NCI-H1092 (cell line): ENCODE data around the gene ST7.
"Not testable (repeated sequence)": the region's sequence is repeated elsewhere in the genome, so short reads cannot be mapped to it uniquely, and the experiment has no call there.

Experiments
- DNase-seq: peaks from one replicate; lab custom pipeline; 2025; lab: John Stamatoyannopoulos, UW

The ST7 gene

GRCh38 chr7:117009705-117010361, 56.5 kb downstream of the ST7 start:
- no peak for DNase-seq

DNA sequence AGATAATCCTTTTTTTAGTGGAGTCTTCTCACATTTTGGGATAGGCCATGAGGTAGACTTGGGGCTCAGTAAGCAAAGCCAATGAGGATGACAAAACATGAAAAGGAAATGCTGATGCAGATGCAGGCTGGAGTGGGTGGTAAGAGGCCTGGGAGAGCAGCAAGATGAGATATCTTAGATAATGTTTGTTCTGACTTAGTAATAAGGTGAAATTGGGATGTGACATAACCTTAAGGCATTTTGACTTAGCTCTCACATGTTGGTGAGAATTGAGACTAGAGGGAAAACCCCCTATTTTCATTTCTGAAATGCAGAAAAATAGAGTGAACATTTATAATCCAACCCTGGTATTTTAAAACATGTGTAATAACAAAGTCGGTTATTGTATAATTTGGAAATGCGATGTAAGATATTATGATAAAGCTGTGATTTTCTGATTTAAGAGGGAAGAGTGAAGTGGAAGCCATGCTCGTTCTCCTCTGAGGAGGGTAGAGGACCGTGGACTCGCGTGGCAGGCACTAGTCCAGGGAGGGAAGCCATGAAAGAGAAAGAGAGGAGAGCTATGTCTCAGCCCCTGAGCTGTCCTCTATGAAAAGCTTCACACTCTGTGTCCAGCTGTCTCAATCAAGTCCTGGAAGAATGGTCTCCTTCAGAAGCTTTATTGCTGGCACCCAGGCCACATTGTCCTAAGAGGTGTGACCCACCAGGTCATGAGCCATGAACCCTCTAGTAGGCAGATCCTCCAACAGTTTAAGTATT, 57.3 kb downstream of the ST7 start:
- no peak for DNase-seq

DNA sequence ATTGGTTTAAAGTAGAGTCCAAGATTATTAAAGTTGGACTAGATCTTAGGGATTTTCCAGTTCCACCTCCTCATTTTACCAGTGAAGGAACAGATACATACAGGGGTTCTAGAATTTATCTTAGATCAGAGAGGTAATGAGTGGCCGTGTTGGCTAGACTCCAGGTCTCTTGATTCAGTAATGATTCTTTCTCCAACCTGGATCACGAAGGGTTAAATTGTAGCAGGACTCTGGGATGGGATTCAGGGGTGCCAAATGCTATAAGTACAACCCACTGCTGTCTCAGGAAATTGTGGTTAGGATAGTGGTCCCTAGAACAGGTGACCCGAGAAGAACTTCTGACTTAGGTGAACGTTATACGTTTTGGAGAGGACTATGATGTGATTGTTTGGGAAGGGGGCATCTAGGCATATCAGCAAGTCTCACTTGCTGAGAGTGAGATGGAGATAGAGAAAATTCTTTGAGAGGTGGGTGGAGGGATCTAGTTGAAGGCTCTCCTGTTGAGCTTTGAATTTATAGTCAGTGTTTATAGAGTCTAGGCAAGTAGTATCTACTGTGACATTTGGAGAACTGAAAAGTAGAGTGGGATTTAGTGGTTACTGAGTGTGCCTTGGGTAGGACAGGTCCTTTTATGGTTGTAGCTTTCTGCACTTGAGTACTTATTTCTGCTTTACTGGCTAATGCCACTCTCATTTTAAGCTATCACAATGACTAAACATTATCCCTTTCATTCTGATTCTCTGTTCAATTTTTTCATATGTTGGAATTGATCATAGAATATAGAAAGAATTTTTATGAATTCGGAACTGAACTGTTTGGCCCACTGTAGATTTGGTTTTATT, 58.3 kb downstream of the ST7 start:
- DNase-seq = no peak

GRCh38 chr7:117012284-117012683, 59.0 kb downstream of the ST7 start:
- DNase-seq = no peak

DNA sequence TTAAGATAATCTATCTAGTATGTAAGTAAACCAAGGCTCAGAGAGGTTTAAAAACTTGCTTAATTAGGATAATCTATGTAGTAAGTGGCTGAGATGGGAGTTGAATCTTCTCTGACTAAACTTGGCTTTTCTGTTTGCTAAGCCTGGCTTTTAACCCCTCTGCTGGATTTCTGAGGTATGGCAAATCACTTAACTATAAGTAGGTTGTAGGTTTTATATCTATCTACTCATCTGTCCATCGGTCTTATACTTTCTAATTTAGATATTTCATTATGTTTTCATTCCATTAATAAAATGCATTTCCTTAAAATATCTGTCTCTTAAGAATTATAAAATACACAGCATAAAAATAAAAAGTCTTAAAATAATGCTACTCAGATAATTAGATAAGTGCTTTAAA, 59.4 kb downstream of the ST7 start:
- no peak for DNase-seq

DNA sequence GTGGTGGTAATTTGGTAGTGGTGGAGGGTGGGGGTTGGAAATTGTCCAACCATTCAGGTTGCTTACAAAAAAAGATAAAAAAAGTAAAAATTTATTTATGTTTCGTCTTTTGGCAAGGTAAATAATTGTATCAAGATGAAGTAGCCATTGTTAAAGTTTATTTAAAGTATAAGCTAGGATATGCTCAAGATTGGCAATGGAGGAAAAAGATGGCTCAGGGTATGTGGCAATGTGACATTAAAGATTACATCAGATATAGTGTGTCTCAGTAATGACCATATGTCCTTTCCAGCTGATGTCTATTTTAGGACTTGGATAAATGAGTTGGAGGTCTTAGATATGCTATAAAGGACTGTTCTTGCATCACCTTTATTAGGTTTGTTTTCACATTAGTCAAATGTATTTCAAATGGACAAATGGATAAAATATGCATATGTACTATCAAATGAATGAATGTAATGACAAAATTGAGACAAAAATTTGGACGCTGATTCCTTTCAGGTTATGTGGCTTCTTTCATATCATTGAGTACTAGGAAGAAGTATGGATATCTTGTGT, 60.9 kb downstream of the ST7 start:
- no peak for DNase-seq

DNA sequence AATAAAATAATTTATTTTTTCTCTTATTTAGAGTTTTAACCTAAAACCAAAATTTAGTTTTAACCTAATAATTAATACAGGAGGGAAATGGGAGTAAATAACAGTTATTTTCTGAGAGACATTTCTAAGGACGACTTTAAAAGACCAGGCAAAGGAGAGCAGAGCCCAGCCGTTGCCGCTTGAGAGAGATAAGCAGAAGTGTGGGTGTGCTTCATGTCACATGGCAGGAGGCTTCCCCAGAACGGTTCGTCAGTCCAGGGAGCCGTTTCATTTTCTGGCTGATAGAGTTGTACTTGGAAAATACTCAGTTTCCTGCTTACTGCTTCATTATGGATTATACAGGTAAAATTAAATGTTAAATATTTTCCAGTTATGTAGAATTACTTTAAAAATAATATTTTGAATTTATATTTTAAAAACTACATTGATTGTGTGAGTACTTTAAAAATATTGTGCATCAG, 61.4 kb downstream of the ST7 start:
- DNase-seq = peak; percentile 62

GRCh38 chr7:117015258-117016184, 62.2 kb downstream of the ST7 start:
- no peak for DNase-seq

DNA sequence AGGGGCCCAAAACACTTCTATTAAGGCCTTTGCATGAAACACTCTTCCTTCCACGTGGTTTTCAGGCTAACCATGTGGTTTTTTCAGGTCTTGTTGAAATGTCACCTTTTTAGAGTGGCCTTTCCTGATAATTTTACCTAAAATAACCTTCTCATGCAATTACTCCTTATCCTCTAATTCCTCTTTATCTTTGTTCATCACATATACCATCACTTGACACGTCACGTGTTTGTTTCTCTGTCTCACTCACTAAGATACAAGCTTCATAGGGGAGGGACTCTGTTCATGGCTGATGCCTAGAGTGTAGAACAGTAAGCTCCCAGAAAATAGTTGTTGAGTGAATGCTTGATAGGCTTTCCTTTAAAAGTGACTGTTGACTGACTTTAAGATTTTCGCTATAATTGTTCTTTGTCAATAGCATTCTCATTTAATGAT, 63.7 kb downstream of the ST7 start:
- no peak for DNase-seq

DNA sequence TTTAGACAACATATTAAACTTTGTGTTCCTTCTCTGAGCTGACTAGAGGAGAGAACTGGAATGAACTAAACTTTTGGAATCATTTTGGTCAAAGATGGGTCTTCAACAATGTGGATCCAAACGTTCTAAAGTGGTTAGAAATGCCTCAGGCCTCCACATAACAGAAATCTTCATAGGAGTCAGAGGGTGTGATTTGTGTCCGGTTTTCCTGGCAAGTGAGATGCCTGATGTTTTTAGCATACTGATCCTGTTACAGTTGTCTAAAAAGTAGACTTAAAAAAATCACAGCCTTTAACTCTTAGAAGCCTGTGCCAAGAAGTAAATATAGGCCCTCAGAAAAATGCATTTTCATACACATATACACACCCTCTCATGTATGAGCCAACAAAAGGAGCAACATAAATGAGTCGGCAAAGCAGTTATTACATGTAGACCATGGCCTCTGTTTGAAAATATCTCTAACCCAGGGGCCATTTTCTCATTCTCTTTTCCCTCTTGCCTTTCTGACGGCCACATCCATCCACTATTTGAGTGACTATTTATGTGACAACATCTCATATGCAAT, 64.5 kb downstream of the ST7 start:
- no peak for DNase-seq

GRCh38 chr7:117018713-117019112, 65.4 kb downstream of the ST7 start:
- no peak for DNase-seq

DNA sequence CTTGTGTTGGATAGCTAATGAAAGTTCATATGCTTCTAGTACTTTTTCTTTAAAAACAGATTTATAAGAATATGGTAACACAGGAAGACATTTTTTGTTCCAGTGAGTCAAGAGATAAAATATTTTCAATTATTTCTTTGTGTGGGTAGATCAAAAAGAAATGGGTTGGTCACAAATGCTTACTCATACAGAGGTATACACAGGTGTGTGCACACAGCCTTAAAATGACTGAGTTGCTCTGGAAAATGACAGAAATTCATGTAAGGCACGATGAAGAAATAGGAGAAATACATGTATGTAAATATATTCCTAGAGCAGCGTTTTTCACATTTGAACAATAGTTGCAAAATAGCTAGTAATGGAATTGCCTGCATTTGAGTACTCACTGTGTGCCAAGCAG, 66.0 kb downstream of the ST7 start:
- DNase-seq = no peak

DNA sequence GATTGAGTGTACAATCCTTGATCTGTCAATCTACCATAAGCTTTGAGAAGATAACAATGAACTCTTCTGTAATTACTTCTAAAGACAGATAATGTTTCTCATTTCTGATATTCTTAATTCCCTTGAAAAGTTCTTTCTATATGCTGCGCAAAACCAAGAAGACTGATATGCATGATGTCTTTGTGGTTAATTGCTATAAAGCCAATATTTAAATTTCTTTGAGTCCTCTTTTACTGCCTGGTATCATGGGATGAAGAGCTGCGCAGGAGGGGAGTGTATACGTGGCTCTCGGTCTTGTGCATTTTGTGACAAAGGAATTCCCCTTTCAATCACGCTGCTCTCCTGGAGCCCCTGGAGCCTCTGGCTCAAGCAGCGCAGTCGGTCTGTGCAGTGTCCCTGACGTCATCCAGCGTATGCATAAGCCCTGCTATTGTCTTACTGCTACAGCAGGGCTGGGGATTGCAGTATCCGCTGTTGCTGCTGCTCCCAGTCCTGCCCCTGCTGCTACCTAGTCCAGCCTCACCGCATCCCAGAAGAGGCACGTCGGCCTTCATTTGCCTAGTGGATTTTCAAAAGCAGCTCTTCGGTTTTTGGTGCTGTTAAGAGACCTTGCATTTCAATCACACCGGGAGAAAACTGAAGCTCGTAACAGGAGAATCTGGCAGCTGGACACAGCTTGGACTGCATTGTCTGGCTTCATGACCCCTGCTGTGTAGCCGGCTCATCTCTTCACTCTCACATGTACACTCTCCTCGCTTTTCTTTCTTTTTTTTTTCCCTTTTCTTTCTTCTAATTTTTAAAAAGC, 66.7 kb downstream of the ST7 start:
- peak; percentile 96 for DNase-seq

DNA sequence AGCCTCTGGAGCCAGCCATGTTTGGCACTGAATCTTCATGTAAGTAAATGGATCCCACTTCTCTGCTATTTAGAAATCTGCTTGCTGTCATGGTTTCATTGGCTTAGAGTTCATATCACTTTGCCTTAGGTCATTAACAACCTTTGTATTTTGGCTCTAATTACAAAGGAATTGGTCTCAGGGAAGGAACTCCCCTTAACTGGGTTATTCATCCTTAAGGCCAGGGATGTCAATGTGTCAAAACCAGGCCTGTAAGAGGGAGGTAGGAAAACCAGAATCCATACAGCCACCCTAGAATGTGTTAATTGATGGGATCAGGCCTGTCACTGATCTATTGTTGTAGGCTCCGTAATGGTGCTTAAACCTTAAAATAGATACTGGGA, 67.3 kb downstream of the ST7 start:
- DNase-seq = peak; percentile 64

DNA sequence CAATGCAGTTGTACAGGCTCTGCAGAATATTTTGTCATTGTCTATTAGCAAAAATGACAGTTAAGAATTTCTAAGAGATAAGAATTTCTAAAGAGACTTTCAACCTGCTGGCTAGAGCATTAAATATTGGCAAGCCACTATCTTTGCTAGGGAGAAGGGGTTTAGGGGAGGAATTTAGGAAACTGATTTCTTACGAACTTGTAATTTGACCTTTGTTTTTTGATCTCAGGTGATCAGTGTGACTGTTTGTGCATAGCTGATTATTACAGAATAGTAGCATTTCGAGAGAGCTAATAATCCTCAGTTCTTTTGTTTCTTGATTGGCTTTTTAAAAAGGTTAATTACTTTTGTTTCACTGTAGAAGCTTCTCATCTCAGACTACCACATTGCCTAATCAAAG, 68.1 kb downstream of the ST7 start:
- DNase-seq = no peak

GRCh38 chr7:117021986-117022385, 68.7 kb downstream of the ST7 start:
- DNase-seq = no peak

DNA sequence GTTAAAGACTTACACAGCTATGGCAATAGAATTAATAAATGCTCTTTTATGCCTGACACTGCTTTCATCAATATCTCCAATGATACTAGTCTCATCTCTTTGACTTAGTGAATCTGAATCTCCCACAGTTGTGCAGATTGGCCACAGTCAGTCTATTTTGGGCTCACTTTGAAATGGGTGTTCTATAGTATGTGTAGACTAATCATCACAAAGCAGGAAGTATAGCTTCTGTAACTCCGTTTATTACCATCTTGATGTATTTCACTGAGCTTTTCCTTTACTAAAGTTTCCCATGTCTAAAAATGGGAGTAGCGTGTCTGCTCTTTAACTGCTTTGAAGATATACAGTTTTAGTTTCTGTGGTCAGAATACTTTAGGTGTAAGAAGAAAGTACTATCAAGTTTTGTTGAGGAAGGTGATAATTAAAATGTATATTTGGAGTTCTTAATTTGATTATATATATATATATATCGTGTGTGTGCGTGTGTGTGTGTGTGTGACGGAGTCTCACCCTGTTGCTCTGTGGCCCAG, 70.1 kb downstream of the ST7 start:
- no peak for DNase-seq

DNA sequence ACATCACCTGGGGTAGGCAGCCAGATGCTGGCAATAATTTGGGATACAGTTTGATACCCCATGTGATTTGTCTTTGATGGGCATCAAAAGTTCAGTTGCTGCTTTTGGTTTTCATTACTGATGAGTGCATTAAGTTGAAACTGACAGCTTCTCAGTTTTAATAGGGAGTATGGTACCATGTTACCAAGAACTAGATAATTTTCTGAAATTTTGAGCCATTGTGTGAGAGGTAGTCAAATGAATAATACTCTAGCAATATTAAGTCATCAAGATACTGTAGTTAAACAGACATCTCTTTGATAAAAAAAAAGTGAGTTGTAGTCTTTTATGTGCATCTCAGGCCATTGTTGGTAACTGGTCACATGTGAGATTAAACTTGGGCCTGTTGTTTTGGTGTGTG, 71.5 kb downstream of the ST7 start:
- DNase-seq = no peak

DNA sequence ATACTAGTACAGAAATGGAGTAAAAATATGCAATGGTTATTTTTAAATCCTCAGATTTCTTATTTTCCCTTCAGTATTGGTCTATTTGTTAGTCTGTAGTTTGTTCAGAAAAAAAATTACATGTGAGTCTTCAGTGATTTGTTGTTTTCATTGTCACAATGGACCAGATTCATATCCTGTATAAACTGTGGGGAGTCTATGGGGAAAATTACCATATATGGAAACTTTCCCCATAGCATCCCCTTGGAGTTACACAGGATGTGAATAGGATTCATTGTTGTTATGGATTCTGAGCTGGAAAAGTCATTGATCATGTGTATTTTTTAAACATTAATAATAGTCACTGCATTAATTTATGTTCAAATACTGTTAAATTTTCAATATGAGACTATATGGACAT, 72.6 kb downstream of the ST7 start:
- DNase-seq = no peak

DNA sequence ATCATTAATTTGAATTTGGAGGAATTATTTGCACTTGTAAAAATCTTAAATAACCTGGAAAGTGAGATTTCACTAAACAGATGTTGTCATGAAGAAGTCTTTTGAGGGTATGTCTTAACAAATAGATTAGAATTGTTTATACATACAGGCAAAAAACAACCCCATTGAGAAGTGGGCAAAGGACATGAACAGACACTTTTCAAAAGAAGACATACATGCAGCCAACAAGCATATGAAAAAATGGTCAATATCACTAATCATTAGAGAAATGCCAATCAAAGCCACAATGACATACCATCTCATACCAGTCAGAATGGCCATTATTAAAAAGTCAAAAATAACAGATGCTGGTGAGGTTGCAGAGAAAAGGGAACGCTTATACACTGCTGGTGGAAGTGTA, 77.0 kb downstream of the ST7 start:
- DNase-seq = not testable (repeated sequence)
